ENCODE measurements around the gene NKIRAS2.

- TF ChIP-seq POLR2A (IDR thresholded peaks at IDR 0.05), result no peak
- TF ChIP-seq CTCF (IDR thresholded peaks at IDR 0.05 in 8 of 11, conservative IDR thresholded peaks at IDR 0.05 in 3 of 11), result no peak
- no peak for TF ChIP-seq POLR2AphosphoS5 (IDR thresholded peaks at IDR 0.05)
These were observed 45.2 kb upstream of the NKIRAS2 start for GRCh38 chr17:41974658-41975057.
